Endodermal cell (in vitro differentiated cells): ENCODE data around the gene ASF1A. TPM values are rescaled to one million over a fixed set of nuclear protein-coding genes. Genes with fewer than 3 reads are reported as not detected.
A peak's percentile ranks its signal among the peaks of the same experiment; 100 is the strongest.

Source experiments
- DNase-seq: peaks from one replicate; pipeline ENCODE4 v3.0.0-alpha.2; 2017
- H3K27ac ChIP-seq: 2 replicates; pipeline ENCODE4 v1.5.1; 2013; ENCODE audit warnings: mild to moderate bottlenecking, low read depth, low read length, moderate library complexity
- H3K27me3 ChIP-seq: 2 replicates; pipeline ENCODE4 v1.6.1; 2013; ENCODE audit warnings: mild to moderate bottlenecking, low read length, moderate library complexity; ENCODE audit not compliant: insufficient read depth, control insufficient read depth, poor library complexity, severe bottlenecking
- H3K36me3 ChIP-seq: 2 replicates; pipeline ENCODE4 v1.7.0; 2013; ENCODE audit warnings: mild to moderate bottlenecking, low read length, moderate library complexity; ENCODE audit not compliant: control insufficient read depth, insufficient read depth
- H3K4me1 ChIP-seq: one replicate; pipeline ENCODE4 v1.7.0; 2013; ENCODE audit warnings: low read length; ENCODE audit not compliant: control insufficient read depth, insufficient read depth
- H3K4me3 ChIP-seq: 2 replicates; pipeline ENCODE4 v1.5.1; 2013; ENCODE audit warnings: mild to moderate bottlenecking, low read length, moderate library complexity
- H3K9ac ChIP-seq: 2 replicates; pipeline ENCODE4 v1.6.1; 2013; ENCODE audit warnings: mild to moderate bottlenecking, low read length, moderate library complexity; ENCODE audit not compliant: poor library complexity, severe bottlenecking; ENCODE audit errors: extremely low read depth
- H3K9me3 ChIP-seq: 2 replicates; pipeline ENCODE4 v1.6.1; 2013; ENCODE audit warnings: mild to moderate bottlenecking, low read length, moderate library complexity; ENCODE audit not compliant: control insufficient read depth
- H3K27ac Mint-ChIP-seq: 2 replicates; pipeline ENCODE4 v1.8.0; 2020; ENCODE audit warnings: mixed read lengths
- H3K27me3 Mint-ChIP-seq: 2 replicates; pipeline ENCODE4 v1.8.0; 2021; ENCODE audit warnings: mild to moderate bottlenecking, mixed read lengths; ENCODE audit not compliant: insufficient read depth
- H3K36me3 Mint-ChIP-seq: 2 replicates; pipeline ENCODE4 v1.8.0; 2020; ENCODE audit warnings: low read depth, mixed read lengths
- H3K4me1 Mint-ChIP-seq: 2 replicates; pipeline ENCODE4 v1.8.0; 2020; ENCODE audit warnings: mixed read lengths
- H3K4me3 Mint-ChIP-seq: 2 replicates; pipeline ENCODE4 v1.8.0; 2020; ENCODE audit warnings: mild to moderate bottlenecking, moderate library complexity, mixed read lengths
- H3K9me3 Mint-ChIP-seq: 2 replicates; pipeline ENCODE4 v1.8.0; 2020; ENCODE audit warnings: mild to moderate bottlenecking, mixed read lengths
- CTCF ChIP-seq: fragments of 200-600 bp; sonication (generic); conservative IDR thresholded peaks from 2 replicates; pipeline ENCODE4 v1.5.0; 2021; ENCODE audit warnings: antibody characterized with exemption, mild to moderate bottlenecking
- WGBS, 2 experiments: methylation state at CpG; one replicate each; pipeline versions ENCODE4 v1.1.5 to v1.1.7; 2013; ENCODE audit warnings: missing lambda C conversion rate in 2 of 2, mixed read lengths in 1 of 2; ENCODE audit not compliant: insufficient coverage in 1 of 2, insufficient read length in 1 of 2; 5-methylcytosine and 5-hydroxymethylcytosine counted together
- total RNA-seq, 2 donors: library from RNA; stranded (reverse); fragmentation: NEBNext Ultra II Directional in 1 of 2; extraction: Animal tissue kit (Norgen Biotek cat#: 25700) in 1 of 2; gene quantifications; 2 replicates in 1 of 2; 3 replicates in 1 of 2; pipeline ENCODE4 v1.2.1, GENCODE V29; 2021

Gene ASF1A
- total RNA-seq, 2 donors from 2014 or later = 44.5 to 54.9 TPM

GRCh38 chr6:118934461-118935330 lies 40.7 kb downstream of the ASF1A start, which contains the start of gene MCM9:
TSS of gene MCM9 (minus strand) at chr6:118935159. CDS start at chr6:118931723, 3,436 bp downstream.
- peaks cover 41% of the 10 kb centered on the region for H3K36me3 Mint-ChIP-seq
- WGBS, 2 experiments = 0% methylated on average over 19 to 95 of the region's 95 CpGs
- no peaks in the 10 kb centered on the region for H3K27me3 ChIP-seq

DNA sequence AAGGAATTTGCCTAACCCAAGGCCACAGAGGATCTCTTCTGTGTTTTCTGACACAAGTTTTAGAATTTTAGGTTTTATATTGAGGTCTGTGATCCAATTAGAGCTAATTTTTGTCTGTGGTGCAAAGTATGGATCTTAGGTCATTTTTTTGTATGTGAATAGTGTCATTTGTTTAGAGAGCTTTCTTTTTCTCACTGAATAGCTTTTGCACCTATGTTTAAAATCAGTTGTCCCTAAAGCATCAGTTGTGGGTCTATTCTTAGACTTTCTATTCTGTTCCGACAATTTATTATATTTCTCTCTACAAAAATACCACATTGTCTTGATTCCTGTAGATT lies 41.3 kb downstream of the ASF1A start:
- Mint-ChIP-seq H3K27ac (peak overlapping the region; percentile 98), H3K27me3 (no peaks in the 10 kb centered on the region), H3K36me3 (peaks cover 38% of the 10 kb centered on the region), H3K4me3 (peak overlapping the region; percentile 85), H3K9me3 (peaks cover 22% of the 10 kb centered on the region), H3K4me1 (peaks cover 11% of the 10 kb centered on the region)
- peak overlapping the region; percentile 85 for H3K4me3 ChIP-seq
- H3K4me1 ChIP-seq = no peaks in the 10 kb centered on the region
- DNase-seq = no peak
- H3K9ac ChIP-seq = peak overlapping the region; percentile 91
- peaks cover 27% of the 10 kb centered on the region for H3K36me3 ChIP-seq
- 60 to 77% methylated on average over 1 of the region's 1 CpG for WGBS, 2 experiments
- H3K9me3 ChIP-seq = peaks cover 28% of the 10 kb centered on the region
- no peaks in the 10 kb centered on the region for H3K27me3 ChIP-seq
- peak overlapping the region; percentile 68 for H3K27ac ChIP-seq
- no peak for TF ChIP-seq CTCF

More at GRCh38 chr6:118934461-118935330, 40.7 kb downstream of the ASF1A start, which contains the start of gene MCM9:
- H3K27me3 Mint-ChIP-seq = no peaks in the 10 kb centered on the region
- Histone ChIP-seq H3K9ac (peak within 1 kb of the TSS; percentile 91), H3K9me3 (peaks cover 22% of the 10 kb centered on the region), H3K36me3 (peaks cover 29% of the 10 kb centered on the region), H3K4me1 (no peaks in the 10 kb centered on the region), H3K27ac (peak within 1 kb of the TSS; percentile 92), H3K4me3 (peak within 1 kb of the TSS; percentile 85)
- H3K4me3 Mint-ChIP-seq = peak within 1 kb of the TSS; percentile 85
- H3K9me3 Mint-ChIP-seq = peaks cover 18% of the 10 kb centered on the region
- no peak for TF ChIP-seq CTCF
- peak; percentile 98 for DNase-seq
- H3K4me1 Mint-ChIP-seq = peaks cover 11% of the 10 kb centered on the region
- peak within 1 kb of the TSS; percentile 98 for H3K27ac Mint-ChIP-seq

DNA sequence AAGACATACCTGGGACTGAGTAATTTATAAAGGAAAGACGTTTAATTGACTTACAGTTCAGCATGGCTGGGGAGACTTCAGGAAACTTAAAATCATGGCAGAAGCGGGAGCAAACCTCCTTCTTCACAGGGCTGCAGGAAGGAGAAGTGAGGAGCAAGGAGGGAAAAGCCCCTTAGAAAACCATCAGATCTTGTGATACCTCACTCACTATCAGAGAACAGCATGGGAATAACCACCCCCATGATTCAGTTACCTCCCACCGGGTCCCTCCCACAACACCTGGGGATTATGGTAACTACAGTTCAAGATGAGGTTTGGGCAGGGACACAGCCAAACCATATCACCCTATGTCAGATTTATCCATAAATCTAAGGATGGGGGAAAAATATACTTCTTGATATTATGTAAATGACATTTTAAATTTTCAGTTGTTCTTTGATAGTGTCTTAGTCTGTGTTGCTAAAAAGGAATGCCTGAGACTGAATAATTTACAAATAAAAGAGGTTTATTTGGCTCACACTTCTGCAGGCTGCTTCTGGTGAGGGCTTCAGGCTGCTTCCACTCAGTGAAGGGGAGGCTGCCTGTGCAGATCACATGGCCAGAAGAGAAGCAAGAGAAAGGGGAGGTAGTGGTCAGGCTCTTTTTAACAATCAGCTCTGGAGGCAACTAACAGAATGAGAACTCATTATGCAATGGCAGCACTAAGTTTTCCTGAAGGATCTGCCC lies 42.2 kb downstream of the ASF1A start:
- peak overlapping the region; percentile 85 for H3K4me3 ChIP-seq
- H3K27ac ChIP-seq = no peak overlapping the region
- H3K27me3 Mint-ChIP-seq = no peaks in the 10 kb centered on the region
- peaks cover 36% of the 10 kb centered on the region for H3K9me3 ChIP-seq
- peaks cover 30% of the 10 kb centered on the region for H3K36me3 Mint-ChIP-seq
- H3K9me3 Mint-ChIP-seq = peaks cover 31% of the 10 kb centered on the region
- peaks cover 23% of the 10 kb centered on the region for H3K36me3 ChIP-seq
- 85% methylated on average over 3 of the region's 3 CpGs; no CpG with 5 or more reads in 1 of the 2 experiments for WGBS, 2 experiments
- no peak overlapping the region for H3K9ac ChIP-seq
- peak; percentile 51 for DNase-seq
- peak overlapping the region; percentile 85 for H3K4me3 Mint-ChIP-seq
- H3K4me1 ChIP-seq = no peaks in the 10 kb centered on the region
- peaks cover 11% of the 10 kb centered on the region for H3K4me1 Mint-ChIP-seq
- TF ChIP-seq CTCF = no peak
- H3K27me3 ChIP-seq = no peaks in the 10 kb centered on the region
- peak overlapping the region; percentile 98 for H3K27ac Mint-ChIP-seq
